Epithelial cell of prostate (primary cell): ENCODE data around the gene MYNN.

Experiments used
- DNase-seq: peaks from one replicate; pipeline ENCODE4 v3.0.0-alpha.2; 2011; ENCODE audit warnings: low read depth, low spot score
- H3K27ac ChIP-seq: fragments of 450-650 bp; 2 replicates; pipeline ENCODE4 v1.5.1; 2017; ENCODE audit warnings: mild to moderate bottlenecking

Gene MYNN

GRCh38 chr3:169772305-169772896 lies 795 bp upstream of the MYNN start:
- peak overlapping the region; percentile 97 for H3K27ac ChIP-seq
- no peak for DNase-seq

GRCh38 chr3:169774186-169774585 lies 990 bp downstream of the MYNN start:
- no peak for DNase-seq
- peak overlapping the region; percentile 97 for H3K27ac ChIP-seq

GRCh38 chr3:169777822-169778221 lies 4.6 kb downstream of the MYNN start:
- no peak overlapping the region for H3K27ac ChIP-seq
- no peak for DNase-seq

- no peak for DNase-seq
- H3K27ac ChIP-seq = no peak overlapping the region
Observed at GRCh38 chr3:169780742-169781141, 7.5 kb downstream of the MYNN start.

GRCh38 chr3:169781209-169781855 lies 8.1 kb downstream of the MYNN start:
- no peak for DNase-seq

GRCh38 chr3:169787120-169787519 lies 13.9 kb downstream of the MYNN start:
- DNase-seq = no peak
- H3K27ac ChIP-seq = no peak overlapping the region

More at GRCh38 chr3:169781209-169781855, 8.1 kb downstream of the MYNN start:
- H3K27ac ChIP-seq = no peak overlapping the region

GRCh38 chr3:169787791-169788190 lies 14.6 kb downstream of the MYNN start:
- no peak for DNase-seq
- no peak overlapping the region for H3K27ac ChIP-seq

GRCh38 chr3:169790219-169790618 lies 17.0 kb downstream of the MYNN start:
- no peak overlapping the region for H3K27ac ChIP-seq
- DNase-seq = no peak

- H3K27ac ChIP-seq = no peak overlapping the region
- no peak for DNase-seq
Observed at GRCh38 chr3:169790687-169791429, 17.7 kb downstream of the MYNN start.

GRCh38 chr3:169792359-169792758 lies 19.2 kb downstream of the MYNN start:
- H3K27ac ChIP-seq = no peak overlapping the region
- no peak for DNase-seq

- no peak overlapping the region for H3K27ac ChIP-seq
- no peak for DNase-seq
Observed at GRCh38 chr3:169804681-169805080, 31.5 kb downstream of the MYNN start.

GRCh38 chr3:169809230-169809795 lies 36.1 kb downstream of the MYNN start:
- no peak overlapping the region for H3K27ac ChIP-seq

GRCh38 chr3:169811631-169812331 lies 38.6 kb downstream of the MYNN start:
- DNase-seq = no peak
- H3K27ac ChIP-seq = no peak overlapping the region

More at GRCh38 chr3:169809230-169809795, 36.1 kb downstream of the MYNN start:
- no peak for DNase-seq

GRCh38 chr3:169812332-169813235 lies 39.4 kb downstream of the MYNN start, which contains the start of the genes LRRC34 and LRRIQ4:
Gene LRRC34, minus strand, starts transcription at chr3:169812904. Its CDS starts 356 bp downstream, at chr3:169812548.
Gene LRRIQ4, plus strand, starts transcription at chr3:169812870. Its CDS starts 9,052 bp downstream, at chr3:169821922.
- no peak within 1 kb of the TSS for H3K27ac ChIP-seq
- DNase-seq = no peak

GRCh38 chr3:169813278-169813677 lies 40.1 kb downstream of the MYNN start:
- H3K27ac ChIP-seq = no peak overlapping the region
- no peak for DNase-seq

GRCh38 chr3:169813757-169814517 lies 40.7 kb downstream of the MYNN start:
- no peak overlapping the region for H3K27ac ChIP-seq
- DNase-seq = no peak

GRCh38 chr3:169815590-169816150 lies 42.5 kb downstream of the MYNN start:
- no peak for DNase-seq
- no peak overlapping the region for H3K27ac ChIP-seq

- H3K27ac ChIP-seq = no peak overlapping the region
- DNase-seq = no peak
Observed at GRCh38 chr3:169818316-169818715, 45.1 kb downstream of the MYNN start.
